22Rv1 (cell line): ENCODE data around the gene MGAT1.

Experiments used
- ZFX ChIP-seq: fragments of 450-650 bp; IDR thresholded peaks from 2 replicates; pipeline ENCODE4 v1.6.1; 2017; ENCODE audit warnings: antibody characterized with exemption, borderline replicate concordance
- TF ChIP-seq, protein P1 (sequence below): fragments of 450-650 bp; IDR thresholded peaks from 2 replicates; pipeline ENCODE4 v1.5.1; 2017; ENCODE audit warnings: mild to moderate bottlenecking

DNA sequence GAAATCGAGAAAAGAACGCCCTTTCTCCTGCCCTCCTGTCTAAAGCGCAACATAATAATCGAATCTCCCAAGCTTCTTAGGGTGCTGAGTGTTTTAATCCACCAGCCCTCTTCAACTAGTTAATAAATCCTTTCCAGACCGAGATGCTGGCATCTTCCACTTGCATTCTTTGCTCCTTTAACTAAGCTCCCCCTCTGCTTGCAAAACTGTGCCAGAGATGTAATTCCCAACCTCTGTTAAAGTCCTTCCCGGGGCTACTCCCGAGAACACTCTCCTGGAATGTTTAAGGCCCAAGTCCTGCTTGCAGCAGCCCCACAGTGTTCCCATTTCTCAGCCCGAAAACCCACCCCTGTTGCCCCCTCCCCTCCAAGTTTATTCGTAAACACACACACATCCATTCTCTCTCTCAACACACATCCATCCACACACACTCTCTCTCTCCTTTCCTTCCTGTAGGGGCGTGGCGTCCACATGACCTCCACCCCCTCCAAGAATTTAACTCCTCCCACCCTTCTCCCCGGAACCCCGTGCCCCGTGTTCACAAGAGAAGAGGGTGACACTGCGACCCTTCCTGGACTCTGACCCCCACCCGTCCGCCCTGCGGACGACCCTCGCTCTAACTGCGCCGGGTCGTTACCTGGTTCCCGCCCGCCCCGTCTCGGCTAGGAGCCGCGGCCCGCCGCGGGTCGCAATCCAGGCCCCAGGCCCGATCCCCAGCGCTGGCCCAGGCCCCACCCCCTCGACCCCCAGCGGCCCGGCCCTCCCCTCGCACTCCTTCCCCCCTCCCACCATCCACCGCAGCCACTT, 7.0 kb upstream of the MGAT1 start:
- TF ChIP-seq, protein P1, sequence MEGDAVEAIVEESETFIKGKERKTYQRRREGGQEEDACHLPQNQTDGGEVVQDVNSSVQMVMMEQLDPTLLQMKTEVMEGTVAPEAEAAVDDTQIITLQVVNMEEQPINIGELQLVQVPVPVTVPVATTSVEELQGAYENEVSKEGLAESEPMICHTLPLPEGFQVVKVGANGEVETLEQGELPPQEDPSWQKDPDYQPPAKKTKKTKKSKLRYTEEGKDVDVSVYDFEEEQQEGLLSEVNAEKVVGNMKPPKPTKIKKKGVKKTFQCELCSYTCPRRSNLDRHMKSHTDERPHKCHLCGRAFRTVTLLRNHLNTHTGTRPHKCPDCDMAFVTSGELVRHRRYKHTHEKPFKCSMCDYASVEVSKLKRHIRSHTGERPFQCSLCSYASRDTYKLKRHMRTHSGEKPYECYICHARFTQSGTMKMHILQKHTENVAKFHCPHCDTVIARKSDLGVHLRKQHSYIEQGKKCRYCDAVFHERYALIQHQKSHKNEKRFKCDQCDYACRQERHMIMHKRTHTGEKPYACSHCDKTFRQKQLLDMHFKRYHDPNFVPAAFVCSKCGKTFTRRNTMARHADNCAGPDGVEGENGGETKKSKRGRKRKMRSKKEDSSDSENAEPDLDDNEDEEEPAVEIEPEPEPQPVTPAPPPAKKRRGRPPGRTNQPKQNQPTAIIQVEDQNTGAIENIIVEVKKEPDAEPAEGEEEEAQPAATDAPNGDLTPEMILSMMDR, result no peak
- no peak for TF ChIP-seq ZFX
